CD4-positive, CD25-positive, alpha-beta regulatory T cell (primary cell): ENCODE data around the gene ALDH1L1. TPM values are rescaled to one million over a fixed set of nuclear protein-coding genes. Genes with fewer than 3 reads are reported as not detected.

Experiments used
- ATAC-seq, 2 donors: fragments of 150-1000 bp; cut with Tn5 transposase; one replicate each; pipeline ENCODE4 v1.10.0; 2021; ENCODE audit warnings: low read depth in 2 of 2, moderate number of reproducible peaks in 2 of 2, moderate library complexity in 1 of 2
- DNase-seq, 3 donors: peaks; one replicate each; pipeline versions ENCODE4 v3.0.0 to v3.0.0-alpha.2; 2012 to 2022; ENCODE audit warnings: mixed read lengths in 1 of 3
- H3K27ac ChIP-seq: one replicate; pipeline ENCODE4 v1.7.0; 2013; ENCODE audit warnings: mild to moderate bottlenecking, low read length; ENCODE audit not compliant: insufficient read depth, poor library complexity, severe bottlenecking
- H3K27me3 ChIP-seq: one replicate; pipeline ENCODE4 v1.7.0; 2013; ENCODE audit warnings: low read length; ENCODE audit not compliant: control insufficient read depth, insufficient read depth
- H3K36me3 ChIP-seq: one replicate; pipeline ENCODE4 v1.7.0; 2013; ENCODE audit warnings: mild to moderate bottlenecking, low read length, moderate library complexity; ENCODE audit not compliant: control insufficient read depth, insufficient read depth
- H3K4me1 ChIP-seq: 2 replicates; pipeline ENCODE4 v1.7.0; 2013; ENCODE audit warnings: mild to moderate bottlenecking, low read length; ENCODE audit not compliant: insufficient read depth, control insufficient read depth, poor library complexity, severe bottlenecking
- H3K4me3 ChIP-seq: one replicate; pipeline ENCODE4 v1.7.0; 2013; ENCODE audit warnings: low read depth, mild to moderate bottlenecking, low read length, moderate library complexity
- H3K9me3 ChIP-seq, 2 experiments: 1 replicate in 1 of 2; 2 replicates in 1 of 2; pipeline ENCODE4 v1.7.0; 2013; ENCODE audit warnings: low read length in 2 of 2, mild to moderate bottlenecking in 1 of 2, moderate library complexity in 1 of 2; ENCODE audit not compliant: control insufficient read depth in 2 of 2
- H3K27ac Mint-ChIP-seq, 3 donors: one replicate each; pipeline ENCODE4 v1.8.0; 2020 to 2022; ENCODE audit warnings: mild to moderate bottlenecking in 3 of 3, mixed read lengths in 3 of 3, moderate library complexity in 2 of 3
- H3K27me3 Mint-ChIP-seq: one replicate; pipeline ENCODE4 v1.8.0; 2022; ENCODE audit warnings: mild to moderate bottlenecking, mixed read lengths
- H3K36me3 Mint-ChIP-seq: one replicate; pipeline ENCODE4 v1.8.0; 2020; ENCODE audit warnings: mixed read lengths
- H3K4me1 Mint-ChIP-seq, 4 donors: one replicate each; pipeline ENCODE4 v1.8.0; 2020 to 2022; ENCODE audit warnings: mixed read lengths in 4 of 4, mild to moderate bottlenecking in 1 of 4
- H3K4me3 Mint-ChIP-seq, 4 donors: one replicate each; pipeline ENCODE4 v1.8.0; 2020 to 2022; ENCODE audit warnings: mild to moderate bottlenecking in 4 of 4, mixed read lengths in 4 of 4, moderate library complexity in 3 of 4
- H3K9me3 Mint-ChIP-seq, 7 donors: one replicate each; pipeline ENCODE4 v1.8.0; 2020 to 2022; ENCODE audit warnings: mixed read lengths in 7 of 7, mild to moderate bottlenecking in 3 of 7, moderate library complexity in 2 of 7
- polyA plus RNA-seq, 4 donors: library from polyadenylated mRNA; unstranded; fragments of 300-500 nt; fragmentation: Illumina TruSeq; gene quantifications; one replicate each; pipeline ENCODE4 v1.2.3, GENCODE V29; 2021
- total RNA-seq: library from RNA; stranded (reverse); gene quantifications from one replicate; pipeline ENCODE4 v1.2.3, GENCODE V29; 2022

The ALDH1L1 gene
- total RNA-seq: not detected
- under 1 TPM in 1 of 4 donors, not detected in 3; 0.08 TPM for polyA plus RNA-seq

- Mint-ChIP-seq H3K36me3 (peaks cover 4% of the 10 kb centered on the region), H3K27ac (no peak within 1 kb of the TSS)
- DNase-seq: no peak
These were observed at the start of gene ALDH1L1 for GRCh38 chr3:126180477-126181397. ALDH1L1 (minus strand) TSS chr3:126180586; CDS start chr3:126160979, 19,607 bp downstream.

GRCh38 chr3:126226374-126226773 lies 46.0 kb upstream of the ALDH1L1 start:
- peaks cover 24% of the 10 kb centered on the region for H3K27me3 Mint-ChIP-seq
- peaks cover 0 to 3% of the 10 kb centered on the region in 2 experiments for H3K9me3 ChIP-seq
- no peaks in the 10 kb centered on the region for H3K36me3 Mint-ChIP-seq
- no peak for ATAC-seq
- no peak overlapping the region for H3K27ac Mint-ChIP-seq
- no peaks in the 10 kb centered on the region for H3K4me1 ChIP-seq
- no peak overlapping the region for H3K4me3 Mint-ChIP-seq
- peaks cover 2% of the 10 kb centered on the region for H3K27me3 ChIP-seq
- H3K4me3 ChIP-seq: no peak overlapping the region
- no peak overlapping the region for H3K27ac ChIP-seq
- DNase-seq: no peak
- peaks cover under 1 to 7% (median 4%) of the 10 kb centered on the region in 7 donors for H3K9me3 Mint-ChIP-seq
- no peaks in the 10 kb centered on the region for H3K36me3 ChIP-seq
- no peaks in the 10 kb centered on the region for H3K4me1 Mint-ChIP-seq

More at GRCh38 chr3:126180477-126181397, at the start of gene ALDH1L1:
- Histone ChIP-seq H3K27ac (no peak within 1 kb of the TSS), H3K36me3 (no peaks in the 10 kb centered on the region), H3K4me3 (no peak within 1 kb of the TSS), H3K4me1 (no peaks in the 10 kb centered on the region), H3K27me3 (peaks cover 4% of the 10 kb centered on the region), H3K9me3 (no peaks in the 10 kb centered on the region)
- peak within 1 kb of the TSS in 2 of 4 donors; percentile 48 to 49 for H3K4me3 Mint-ChIP-seq
- H3K27me3 Mint-ChIP-seq: peaks cover 52% of the 10 kb centered on the region
- peaks cover 0 to 5% (median 0%) of the 10 kb centered on the region in 4 donors for H3K4me1 Mint-ChIP-seq
- H3K9me3 Mint-ChIP-seq: peaks cover 0 to 2% (median 0%) of the 10 kb centered on the region in 7 donors
- ATAC-seq: no peak

- no peak for ATAC-seq
- Mint-ChIP-seq H3K36me3 (no peaks in the 10 kb centered on the region), H3K27me3 (peaks cover 53% of the 10 kb centered on the region), H3K9me3 (peaks cover 0 to 6% (median 4%) of the 10 kb centered on the region in 7 donors), H3K4me3 (no peak overlapping the region), H3K27ac (no peak overlapping the region), H3K4me1 (peaks cover 0 to 12% (median 0%) of the 10 kb centered on the region in 4 donors)
- no peak for DNase-seq
- H3K36me3 ChIP-seq: no peaks in the 10 kb centered on the region
- peaks cover 8% of the 10 kb centered on the region for H3K4me1 ChIP-seq
- no peak overlapping the region for H3K27ac ChIP-seq
- H3K9me3 ChIP-seq: no peaks in the 10 kb centered on the region
- H3K4me3 ChIP-seq: no peak overlapping the region
- H3K27me3 ChIP-seq: peaks cover 13% of the 10 kb centered on the region
These were observed 36.0 kb upstream of the ALDH1L1 start for GRCh38 chr3:126216416-126216815.

GRCh38 chr3:126213379-126214028 lies 33.1 kb upstream of the ALDH1L1 start:
- Histone ChIP-seq H3K27me3 (peaks cover 18% of the 10 kb centered on the region), H3K9me3 (no peaks in the 10 kb centered on the region), H3K36me3 (no peaks in the 10 kb centered on the region), H3K27ac (no peak overlapping the region), H3K4me3 (no peak overlapping the region), H3K4me1 (peaks cover 8% of the 10 kb centered on the region)
- H3K27me3 Mint-ChIP-seq: peaks cover 49% of the 10 kb centered on the region
- H3K27ac Mint-ChIP-seq: no peak overlapping the region
- H3K4me1 Mint-ChIP-seq: peaks cover 0 to 12% (median 0%) of the 10 kb centered on the region in 4 donors
- H3K4me3 Mint-ChIP-seq: peak overlapping the region in 1 of 4 donors; percentile 41
- no peak for DNase-seq
- no peak for ATAC-seq
- no peaks in the 10 kb centered on the region for H3K36me3 Mint-ChIP-seq
- H3K9me3 Mint-ChIP-seq: peaks cover 0 to 1% (median 0%) of the 10 kb centered on the region in 7 donors

GRCh38 chr3:126212620-126213378 lies 32.4 kb upstream of the ALDH1L1 start:
- H3K4me3 ChIP-seq: no peak overlapping the region
- H3K9me3 Mint-ChIP-seq: peaks cover 0 to 1% (median 0%) of the 10 kb centered on the region in 7 donors
- DNase-seq (peak in 2 of 3 donors; percentile 1 to 7), ATAC-seq (no peak)
- H3K4me3 Mint-ChIP-seq: peak overlapping the region in 2 of 4 donors; percentile 77 to 86
- H3K4me1 ChIP-seq: peaks cover 8% of the 10 kb centered on the region
- no peaks in the 10 kb centered on the region for H3K36me3 ChIP-seq
- H3K9me3 ChIP-seq: no peaks in the 10 kb centered on the region
- no peaks in the 10 kb centered on the region for H3K36me3 Mint-ChIP-seq
- H3K27me3 ChIP-seq: peaks cover 18% of the 10 kb centered on the region
- peaks cover 48% of the 10 kb centered on the region for H3K27me3 Mint-ChIP-seq
- H3K4me1 Mint-ChIP-seq: peaks cover 0 to 12% (median 0%) of the 10 kb centered on the region in 4 donors
- no peak overlapping the region for H3K27ac Mint-ChIP-seq
- no peak overlapping the region for H3K27ac ChIP-seq

GRCh38 chr3:126212250-126212619 lies 31.8 kb upstream of the ALDH1L1 start:
- H3K27ac Mint-ChIP-seq: no peak overlapping the region
- Histone ChIP-seq H3K9me3 (no peaks in the 10 kb centered on the region), H3K36me3 (no peaks in the 10 kb centered on the region), H3K27me3 (peaks cover 18% of the 10 kb centered on the region), H3K4me1 (peaks cover 8% of the 10 kb centered on the region), H3K27ac (no peak overlapping the region), H3K4me3 (no peak overlapping the region)
- ATAC-seq: no peak
- peaks cover 0 to 12% (median 0%) of the 10 kb centered on the region in 4 donors for H3K4me1 Mint-ChIP-seq
- no peaks in the 10 kb centered on the region for H3K9me3 Mint-ChIP-seq
- H3K27me3 Mint-ChIP-seq: peaks cover 42% of the 10 kb centered on the region
- no peak for DNase-seq
- H3K36me3 Mint-ChIP-seq: no peaks in the 10 kb centered on the region
- H3K4me3 Mint-ChIP-seq: no peak overlapping the region

- DNase-seq (no peak), ATAC-seq (no peak)
- Histone ChIP-seq H3K27ac (no peak overlapping the region), H3K27me3 (peaks cover 14% of the 10 kb centered on the region), H3K9me3 (no peaks in the 10 kb centered on the region), H3K4me3 (no peak overlapping the region), H3K4me1 (peaks cover 8% of the 10 kb centered on the region), H3K36me3 (no peaks in the 10 kb centered on the region)
- Mint-ChIP-seq H3K27me3 (peaks cover 38% of the 10 kb centered on the region), H3K9me3 (no peaks in the 10 kb centered on the region), H3K4me1 (peaks cover 0 to 12% (median 0%) of the 10 kb centered on the region in 4 donors), H3K4me3 (no peak overlapping the region), H3K36me3 (no peaks in the 10 kb centered on the region), H3K27ac (no peak overlapping the region)
These were observed 31.2 kb upstream of the ALDH1L1 start for GRCh38 chr3:126211569-126211968.
